Measurements from ENCODE around the gene MTOR. TPM values are rescaled to one million over a fixed set of nuclear protein-coding genes. Genes with fewer than 3 reads are reported as not detected.

The MTOR gene
- polyA plus RNA-seq, 3 donors: 2.0 to 29.4 (median 3.3) TPM

DNA sequence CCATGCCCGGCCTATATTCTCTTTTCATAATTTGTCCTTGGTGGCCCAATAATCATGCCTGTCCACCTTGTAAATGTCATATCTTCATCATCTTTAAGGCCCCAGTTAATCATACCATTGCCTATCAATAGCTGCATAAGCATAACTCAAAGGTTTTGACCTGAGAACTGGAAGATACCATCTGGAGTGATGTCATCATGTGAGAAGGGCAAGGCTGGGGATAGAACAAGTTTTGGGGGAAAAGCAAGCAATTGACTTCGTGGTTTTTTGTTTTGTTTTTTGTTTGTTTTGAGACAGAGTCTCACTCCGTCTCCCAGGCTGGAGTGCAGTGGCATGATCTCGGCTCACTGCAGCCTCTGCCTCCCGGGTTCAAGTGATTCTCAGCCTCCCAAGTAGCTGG is 16.8 kb upstream of the MTOR start:
- Mint-ChIP-seq H3K4me3 (no peak overlapping the region), H3K36me3 (peaks cover 45 to 47% of the 10 kb centered on the region in 2 donors), H3K27ac (no peak overlapping the region), H3K27me3 (ENCODE audit: low read depth in 3 of 3) (peaks cover 0 to 4% (median 0%) of the 10 kb centered on the region in 3 donors), H3K4me1 (peaks cover 44% of the 10 kb centered on the region), H3K9me3 (no peaks in the 10 kb centered on the region)
- no peak for DNase-seq
- Histone ChIP-seq H3K9me3 (replicated peaks in 1 of 2; ENCODE audit: control insufficient read depth in 1 of 2, insufficient read depth in 1 of 2, low read length in 2 of 2) (no peaks in the 10 kb centered on the region), H3K4me3 (replicated peaks in 1 of 3; ENCODE audit: low read depth in 2 of 3, low read length in 3 of 3) (no peak overlapping the region), H3K4me2 (replicated peaks; ENCODE audit: extremely low read depth, low read length, poor library complexity, severe bottlenecking) (no peak overlapping the region), H3K9ac (ENCODE audit: insufficient read depth, low read length, poor library complexity, severe bottlenecking) (no peak overlapping the region), H3K4me1 (ENCODE audit: control insufficient read depth in 1 of 2, insufficient read depth in 2 of 2, low read length in 2 of 2) (peaks cover 33 to 38% of the 10 kb centered on the region in 2 donors), H3K36me3 (replicated peaks in 1 of 2; ENCODE audit: control insufficient read depth in 1 of 2, insufficient read depth in 2 of 2, low read length in 2 of 2) (peaks cover 8 to 50% of the 10 kb centered on the region in 2 donors), H2AFZ (ENCODE audit: insufficient read depth, low read depth, low read length, poor library complexity, severe bottlenecking) (no peak overlapping the region), H3K79me2 (ENCODE audit: insufficient read depth, low read length) (peaks cover 40% of the 10 kb centered on the region), H4K20me1 (ENCODE audit: insufficient read depth, low read length) (no peaks in the 10 kb centered on the region), H3K27ac (ENCODE audit: low read depth in 1 of 2, low read length in 2 of 2) (no peak overlapping the region), H3K27me3 (ENCODE audit: control insufficient read depth in 2 of 2, insufficient read depth in 2 of 2, low read length in 2 of 2) (no peaks in the 10 kb centered on the region)
- TF ChIP-seq, protein P1, sequence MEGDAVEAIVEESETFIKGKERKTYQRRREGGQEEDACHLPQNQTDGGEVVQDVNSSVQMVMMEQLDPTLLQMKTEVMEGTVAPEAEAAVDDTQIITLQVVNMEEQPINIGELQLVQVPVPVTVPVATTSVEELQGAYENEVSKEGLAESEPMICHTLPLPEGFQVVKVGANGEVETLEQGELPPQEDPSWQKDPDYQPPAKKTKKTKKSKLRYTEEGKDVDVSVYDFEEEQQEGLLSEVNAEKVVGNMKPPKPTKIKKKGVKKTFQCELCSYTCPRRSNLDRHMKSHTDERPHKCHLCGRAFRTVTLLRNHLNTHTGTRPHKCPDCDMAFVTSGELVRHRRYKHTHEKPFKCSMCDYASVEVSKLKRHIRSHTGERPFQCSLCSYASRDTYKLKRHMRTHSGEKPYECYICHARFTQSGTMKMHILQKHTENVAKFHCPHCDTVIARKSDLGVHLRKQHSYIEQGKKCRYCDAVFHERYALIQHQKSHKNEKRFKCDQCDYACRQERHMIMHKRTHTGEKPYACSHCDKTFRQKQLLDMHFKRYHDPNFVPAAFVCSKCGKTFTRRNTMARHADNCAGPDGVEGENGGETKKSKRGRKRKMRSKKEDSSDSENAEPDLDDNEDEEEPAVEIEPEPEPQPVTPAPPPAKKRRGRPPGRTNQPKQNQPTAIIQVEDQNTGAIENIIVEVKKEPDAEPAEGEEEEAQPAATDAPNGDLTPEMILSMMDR (IDR thresholded peaks at IDR 0.05): no peak
- intact Hi-C loops (cut with micrococcal nuclease): loop anchor here in 1 of 2 donors (10.0 kb wide), 1 partner anchor 626 kb away; no protein-coding TSS in a partner anchor
- WGBS (ENCODE audit: insufficient coverage): 100% methylated on average over 5 of the region's 5 CpGs

DNA sequence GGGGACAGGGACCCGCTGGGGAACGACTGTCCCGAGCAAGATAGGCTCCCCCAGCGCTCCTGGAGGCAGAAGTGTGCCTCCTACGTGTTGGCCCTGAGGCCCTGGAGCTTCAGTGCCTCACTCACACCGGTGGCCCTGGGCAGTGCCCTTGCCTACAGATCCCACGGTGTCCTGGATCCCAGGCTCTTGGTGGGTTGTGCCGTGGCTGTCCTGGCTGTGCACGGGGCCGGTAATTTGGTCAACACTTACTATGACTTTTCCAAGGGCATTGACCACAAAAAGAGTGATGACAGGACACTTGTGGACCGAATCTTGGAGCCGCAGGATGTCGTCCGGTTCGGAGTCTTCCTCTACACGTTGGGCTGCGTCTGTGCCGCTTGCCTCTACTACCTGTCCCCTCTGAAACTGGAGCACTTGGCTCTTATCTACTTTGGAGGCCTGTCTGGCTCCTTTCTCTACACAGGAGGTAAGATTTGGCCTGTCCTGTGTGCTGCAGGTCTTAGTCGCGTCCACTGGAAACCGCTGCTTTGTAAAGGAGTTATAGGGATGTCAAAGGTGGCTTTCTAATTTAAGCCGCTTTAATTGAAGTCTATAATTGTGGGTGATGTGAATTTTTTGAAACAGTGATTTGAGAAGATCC is 11.4 kb upstream of the MTOR start:
- no peaks in the 10 kb centered on the region for H3K27me3 ChIP-seq (ENCODE audit: control insufficient read depth in 2 of 2, insufficient read depth in 2 of 2, low read length in 2 of 2)
- intact Hi-C loops (cut with micrococcal nuclease): loop anchor here (5.0 to 10.0 kb wide), 2 partner anchors 261 to 631 kb away; partner anchors contain the start of gene TARDBP (in 1 of the 2)
- H3K4me3 ChIP-seq (replicated peaks in 1 of 3; ENCODE audit: low read depth in 2 of 3, low read length in 3 of 3): peak overlapping the region; percentile 69 to 95 (median 84)
- H3K27ac ChIP-seq (ENCODE audit: low read depth in 1 of 2, low read length in 2 of 2): peak overlapping the region; percentile 84 to 94
- peaks cover 25 to 29% of the 10 kb centered on the region in 2 donors for H3K4me1 ChIP-seq (ENCODE audit: control insufficient read depth in 1 of 2, insufficient read depth in 2 of 2, low read length in 2 of 2)
- peak overlapping the region; percentile 79 to 94 (median 87) for H3K27ac Mint-ChIP-seq
- under 1% methylated on average over 18 of the region's 22 CpGs for WGBS (ENCODE audit: insufficient coverage)
- H3K79me2 ChIP-seq (ENCODE audit: insufficient read depth, low read length): peaks cover 36% of the 10 kb centered on the region
- peaks cover 0 to 4% (median 0%) of the 10 kb centered on the region in 3 donors for H3K27me3 Mint-ChIP-seq (ENCODE audit: low read depth in 3 of 3)
- H3K36me3 ChIP-seq (replicated peaks in 1 of 2; ENCODE audit: control insufficient read depth in 1 of 2, insufficient read depth in 2 of 2, low read length in 2 of 2): peaks cover 2 to 25% of the 10 kb centered on the region in 2 donors
- peak overlapping the region; percentile 82 to 87 for H3K4me3 Mint-ChIP-seq
- peak overlapping the region; percentile 88 for H3K4me2 ChIP-seq (replicated peaks; ENCODE audit: extremely low read depth, low read length, poor library complexity, severe bottlenecking)
- H3K9me3 ChIP-seq (replicated peaks in 1 of 2; ENCODE audit: control insufficient read depth in 1 of 2, insufficient read depth in 1 of 2, low read length in 2 of 2): no peaks in the 10 kb centered on the region
- peak overlapping the region; percentile 91 for H3K9ac ChIP-seq (ENCODE audit: insufficient read depth, low read length, poor library complexity, severe bottlenecking)
- peaks cover 27% of the 10 kb centered on the region for H3K4me1 Mint-ChIP-seq
- TF ChIP-seq, protein P1 (IDR thresholded peaks at IDR 0.05): no peak
- no peaks in the 10 kb centered on the region for H4K20me1 ChIP-seq (ENCODE audit: insufficient read depth, low read length)
- H3K9me3 Mint-ChIP-seq: no peaks in the 10 kb centered on the region
- peaks cover 22 to 24% of the 10 kb centered on the region in 2 donors for H3K36me3 Mint-ChIP-seq
- H2AFZ ChIP-seq (ENCODE audit: insufficient read depth, low read depth, low read length, poor library complexity, severe bottlenecking): peak overlapping the region; percentile 92
- DNase-seq: peak in 1 of 3 donors; percentile 11
